SK-N-SH (cell line): ENCODE results near the gene ADK.

ENCODE experiments used
- CHD2 ChIP-seq: fragments of 150-350 bp; IDR thresholded peaks from 2 replicates; pipeline ENCODE4 v1.6.1; 2018; ENCODE audit warnings: low read length; ENCODE audit not compliant: partially characterized antibody
- CTCF ChIP-seq: fragments of 200-600 bp; sonication (generic); IDR thresholded peaks from 2 replicates; pipeline ENCODE4 v1.6.1; 2017; ENCODE audit warnings: antibody characterized with exemption, mild to moderate bottlenecking, moderate library complexity
- MXI1 ChIP-seq: IDR thresholded peaks from 2 replicates; pipeline ENCODE4 v1.6.1; 2012; ENCODE audit warnings: mild to moderate bottlenecking, low read depth, low read length, improper control_type of control experiment
- NRF1 ChIP-seq: IDR thresholded peaks from 2 replicates; pipeline ENCODE4 v1.6.1; 2012; ENCODE audit warnings: low read depth, mild to moderate bottlenecking, low read length
- RAD21 ChIP-seq: IDR thresholded peaks from 2 replicates; pipeline ENCODE4 v1.6.1; 2012; ENCODE audit warnings: mild to moderate bottlenecking, low read length
- SIN3A ChIP-seq: IDR thresholded peaks from 2 replicates; pipeline ENCODE4 v1.6.1; 2012; ENCODE audit warnings: low read depth, mild to moderate bottlenecking, low read length, moderate library complexity, borderline replicate concordance
- SMC3 ChIP-seq: IDR thresholded peaks from 2 replicates; pipeline ENCODE4 v1.6.1; 2012; ENCODE audit warnings: low read depth, low read length, improper control_type of control experiment
- YY1 ChIP-seq: IDR thresholded peaks from 2 replicates; pipeline ENCODE4 v1.4.0; 2012; ENCODE audit warnings: low read depth, mild to moderate bottlenecking
- TF ChIP-seq, protein P1 (sequence below): IDR thresholded peaks from 2 replicates; pipeline ENCODE4 v1.4.0; 2012; ENCODE audit warnings: low read depth

DNA sequence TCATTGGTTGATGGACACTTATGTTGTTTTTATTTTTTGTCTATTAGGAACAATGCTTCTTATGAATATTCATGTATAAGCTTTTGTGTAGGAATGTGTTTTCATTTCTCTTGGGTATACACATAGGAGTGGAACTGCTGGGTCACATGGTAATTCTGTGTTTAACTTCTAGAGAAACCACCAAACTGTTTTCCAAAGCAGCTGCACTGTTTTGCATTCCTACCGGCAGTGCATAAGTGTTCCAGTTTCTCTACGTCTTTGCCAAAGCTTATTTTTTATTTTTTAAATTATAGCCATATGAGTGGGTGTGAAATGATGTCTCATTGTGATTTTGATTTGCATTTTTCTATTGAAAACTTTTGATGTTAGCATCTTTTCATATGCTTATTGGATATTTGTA is 51.3 kb downstream of the ADK start:
- TF ChIP-seq CTCF (no peak), SIN3A (no peak), SMC3 (no peak), RAD21 (no peak), YY1 (no peak), NRF1 (no peak), CHD2 (no peak), MXI1 (no peak)
- TF ChIP-seq, protein P1, sequence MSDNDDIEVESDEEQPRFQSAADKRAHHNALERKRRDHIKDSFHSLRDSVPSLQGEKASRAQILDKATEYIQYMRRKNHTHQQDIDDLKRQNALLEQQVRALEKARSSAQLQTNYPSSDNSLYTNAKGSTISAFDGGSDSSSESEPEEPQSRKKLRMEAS = no peak
